Left lung (tissue), 10 donors: Measurements from ENCODE around the gene JUN. TPM values are rescaled to one million over a fixed set of nuclear protein-coding genes. Genes with fewer than 3 reads are reported as not detected.

Experiments used
- ATAC-seq: fragments of 200-7000 bp; cut with Tn5 transposase; one replicate; pipeline ENCODE4 v1.9.1; 2020; ENCODE audit warnings: moderate library complexity
- DNase-seq, 4 donors: peaks; one replicate each; pipeline ENCODE4 v3.0.0-alpha.2; 2013 to 2020
- H3K27ac ChIP-seq, 2 donors: fragments of 200-600 bp; sonication (generic) in 1 of 2; one replicate each; pipeline versions ENCODE4 v1.5.0 to v1.8.0; 2020 to 2021
- H3K27me3 ChIP-seq, 2 donors: fragments of 200-600 bp; sonication (generic) in 1 of 2; one replicate each; pipeline versions ENCODE4 v1.5.0 to v1.8.0; 2020 to 2021
- H3K36me3 ChIP-seq, 2 donors: fragments of 200-600 bp; sonication (generic) in 1 of 2; one replicate each; pipeline versions ENCODE4 v1.5.0 to v1.8.0; 2020 to 2021
- H3K4me1 ChIP-seq, 2 donors: fragments of 200-600 bp; one replicate each; pipeline ENCODE4 v1.8.0; 2021
- H3K4me3 ChIP-seq, 2 donors: fragments of 200-600 bp; sonication (generic) in 1 of 2; one replicate each; pipeline versions ENCODE4 v1.5.0 to v1.8.0; 2020 to 2021; ENCODE audit warnings: mild to moderate bottlenecking in 1 of 2
- H3K9me3 ChIP-seq, 2 donors: fragments of 200-600 bp; sonication (generic) in 1 of 2; one replicate each; pipeline versions ENCODE4 v1.5.0 to v1.8.0; 2020 to 2021
- CTCF ChIP-seq, 2 donors: fragments of 200-600 bp; sonication (generic) in 1 of 2; IDR thresholded peaks; one replicate each; pipeline versions ENCODE4 v1.5.0 to v1.8.0; 2021; ENCODE audit warnings: antibody characterized with exemption in 2 of 2
- intact Hi-C, 2 donors: fragments of 100-400 bp; cut with DNase I; formaldehyde crosslinking; loops; one replicate each; pipeline versions ENCODE4 v1.11.2 to v1.14.2; 2022
- polyA plus RNA-seq, 6 donors: library from polyadenylated mRNA; unstranded; fragments of 120-200 nt; gene quantifications; one replicate each; pipeline ENCODE4 v1.2.1, GENCODE V29; 2013; ENCODE audit not compliant: insufficient read length in 6 of 6
- total RNA-seq, 2 donors: library from RNA; stranded (reverse); fragmentation: NEBNext Ultra II Directional; extraction: Animal tissue kit (Norgen Biotek cat#: 25700); gene quantifications; one replicate each; pipeline ENCODE4 v1.2.1, GENCODE V29; 2021
- donor health status: DM: no; HTN: yes; CAD: no.
- donor health status: DM: no; HTN: no; CAD: no.

Gene JUN
- total and polyA plus RNA-seq, 8 donors, result 83.2 to 705 (median 174) TPM

GRCh38 chr1:58818075-58818474, 34.2 kb upstream of the JUN start:
- peaks cover 6 to 44% of the 10 kb centered on the region in 2 donors for H3K4me1 ChIP-seq
- H3K27ac ChIP-seq, result no peak overlapping the region
- H3K27me3 ChIP-seq, result no peaks in the 10 kb centered on the region
- intact Hi-C loops, result no loop called here
- H3K9me3 ChIP-seq, result no peaks in the 10 kb centered on the region
- H3K4me3 ChIP-seq, result no peak overlapping the region
- ATAC-seq, result no peak
- TF ChIP-seq CTCF (IDR thresholded peaks at IDR 0.05), result no peak
- H3K36me3 ChIP-seq, result no peaks in the 10 kb centered on the region
- DNase-seq, result no peak

- DNase-seq, result no peak
- Histone ChIP-seq H3K27ac (peak overlapping the region; percentile 88 to 97), H3K9me3 (no peaks in the 10 kb centered on the region), H3K27me3 (no peaks in the 10 kb centered on the region), H3K36me3 (no peaks in the 10 kb centered on the region), H3K4me3 (peak overlapping the region; percentile 42 to 57), H3K4me1 (peaks cover 6 to 55% of the 10 kb centered on the region in 2 donors)
- TF ChIP-seq CTCF (IDR thresholded peaks at IDR 0.05), result no peak
- intact Hi-C loops, result no loop called here
- ATAC-seq, result no peak
Observed at GRCh38 chr1:58816747-58817221, 32.9 kb upstream of the JUN start.

- ATAC-seq (peak; percentile 81), DNase-seq (peak; percentile 83 to 100 (median 92))
- no peak for TF ChIP-seq CTCF (IDR thresholded peaks at IDR 0.05)
- Histone ChIP-seq H3K9me3 (no peaks in the 10 kb centered on the region), H3K4me3 (peak overlapping the region; percentile 42 to 57), H3K27me3 (no peaks in the 10 kb centered on the region), H3K36me3 (no peaks in the 10 kb centered on the region), H3K27ac (peak overlapping the region; percentile 88 to 97), H3K4me1 (peaks cover 6 to 58% of the 10 kb centered on the region in 2 donors)
- intact Hi-C loops, result no loop called here
Observed at GRCh38 chr1:58816072-58816746, 32.4 kb upstream of the JUN start.

- intact Hi-C loops, result loop anchor here in 1 of 2 donors (2.0 kb wide), 1 partner anchor 31 kb away; the partner anchor contains the start of gene JUN
Observed at GRCh38 chr1:58815686-58816071, 31.8 kb upstream of the JUN start.

More at GRCh38 chr1:58815686-58816071, 31.8 kb upstream of the JUN start:
- Histone ChIP-seq H3K27ac (peak overlapping the region; percentile 88 to 97), H3K27me3 (no peaks in the 10 kb centered on the region), H3K4me1 (peaks cover 6 to 58% of the 10 kb centered on the region in 2 donors), H3K36me3 (no peaks in the 10 kb centered on the region), H3K4me3 (peak overlapping the region; percentile 42 to 57), H3K9me3 (no peaks in the 10 kb centered on the region)
- DNase-seq, result no peak
- no peak for TF ChIP-seq CTCF (IDR thresholded peaks at IDR 0.05)
- peak; percentile 22 for ATAC-seq
